Astrocyte of the spinal cord (primary cell): Measurements from ENCODE around the gene SERPINH1.

Experiments used
- DNase-seq: peaks from one replicate; pipeline ENCODE4 v3.0.0; 2011; ENCODE audit warnings: low read depth, low spot score
- H3K4me3 ChIP-seq: 2 replicates; pipeline ENCODE4 v1.5.1; 2011; ENCODE audit warnings: low read depth, mild to moderate bottlenecking, low read length, moderate library complexity
- in situ Hi-C: cut with HindIII; loops from 2 replicates; pipeline ENCODE4 v1.10.0; 2017; ENCODE audit warnings: low sequenced_read_pairs
- TF ChIP-seq, protein P1 (sequence below): IDR thresholded peaks from 2 replicates; pipeline ENCODE4 v1.5.1; 2012; ENCODE audit warnings: low read depth, mild to moderate bottlenecking, low read length, inconsistent platforms

SERPINH1 gene

GRCh38 chr11:75518771-75519653 is 43.0 kb upstream of the SERPINH1 start:
- TF ChIP-seq, protein P1, sequence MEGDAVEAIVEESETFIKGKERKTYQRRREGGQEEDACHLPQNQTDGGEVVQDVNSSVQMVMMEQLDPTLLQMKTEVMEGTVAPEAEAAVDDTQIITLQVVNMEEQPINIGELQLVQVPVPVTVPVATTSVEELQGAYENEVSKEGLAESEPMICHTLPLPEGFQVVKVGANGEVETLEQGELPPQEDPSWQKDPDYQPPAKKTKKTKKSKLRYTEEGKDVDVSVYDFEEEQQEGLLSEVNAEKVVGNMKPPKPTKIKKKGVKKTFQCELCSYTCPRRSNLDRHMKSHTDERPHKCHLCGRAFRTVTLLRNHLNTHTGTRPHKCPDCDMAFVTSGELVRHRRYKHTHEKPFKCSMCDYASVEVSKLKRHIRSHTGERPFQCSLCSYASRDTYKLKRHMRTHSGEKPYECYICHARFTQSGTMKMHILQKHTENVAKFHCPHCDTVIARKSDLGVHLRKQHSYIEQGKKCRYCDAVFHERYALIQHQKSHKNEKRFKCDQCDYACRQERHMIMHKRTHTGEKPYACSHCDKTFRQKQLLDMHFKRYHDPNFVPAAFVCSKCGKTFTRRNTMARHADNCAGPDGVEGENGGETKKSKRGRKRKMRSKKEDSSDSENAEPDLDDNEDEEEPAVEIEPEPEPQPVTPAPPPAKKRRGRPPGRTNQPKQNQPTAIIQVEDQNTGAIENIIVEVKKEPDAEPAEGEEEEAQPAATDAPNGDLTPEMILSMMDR, result no peak
- DNase-seq, result no peak
- in situ Hi-C loops, result no loop called here
- H3K4me3 ChIP-seq, result no peak overlapping the region

DNA sequence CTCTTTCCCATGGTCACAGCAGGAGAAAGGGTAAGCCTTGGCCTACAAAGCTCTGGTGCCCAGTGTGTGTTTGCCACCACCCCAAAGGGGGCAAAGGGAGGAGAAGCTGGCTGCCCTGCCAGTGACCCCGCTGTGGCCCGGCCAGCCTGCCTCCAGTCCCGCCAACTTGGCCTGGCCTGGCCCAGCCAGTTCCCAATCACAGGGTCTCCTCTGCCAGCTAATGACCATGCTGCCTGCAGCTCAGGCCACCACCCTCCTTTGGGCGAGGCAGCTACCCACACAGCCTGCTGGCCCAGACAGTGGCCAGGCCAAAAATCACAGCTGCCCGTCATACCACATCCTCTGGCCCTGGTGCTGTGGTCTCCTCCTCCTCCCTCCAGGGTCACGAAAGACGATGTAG is 41.4 kb upstream of the SERPINH1 start:
- in situ Hi-C loops, result no loop called here
- no peak overlapping the region for H3K4me3 ChIP-seq
- TF ChIP-seq, protein P1, result no peak
- no peak for DNase-seq

DNA sequence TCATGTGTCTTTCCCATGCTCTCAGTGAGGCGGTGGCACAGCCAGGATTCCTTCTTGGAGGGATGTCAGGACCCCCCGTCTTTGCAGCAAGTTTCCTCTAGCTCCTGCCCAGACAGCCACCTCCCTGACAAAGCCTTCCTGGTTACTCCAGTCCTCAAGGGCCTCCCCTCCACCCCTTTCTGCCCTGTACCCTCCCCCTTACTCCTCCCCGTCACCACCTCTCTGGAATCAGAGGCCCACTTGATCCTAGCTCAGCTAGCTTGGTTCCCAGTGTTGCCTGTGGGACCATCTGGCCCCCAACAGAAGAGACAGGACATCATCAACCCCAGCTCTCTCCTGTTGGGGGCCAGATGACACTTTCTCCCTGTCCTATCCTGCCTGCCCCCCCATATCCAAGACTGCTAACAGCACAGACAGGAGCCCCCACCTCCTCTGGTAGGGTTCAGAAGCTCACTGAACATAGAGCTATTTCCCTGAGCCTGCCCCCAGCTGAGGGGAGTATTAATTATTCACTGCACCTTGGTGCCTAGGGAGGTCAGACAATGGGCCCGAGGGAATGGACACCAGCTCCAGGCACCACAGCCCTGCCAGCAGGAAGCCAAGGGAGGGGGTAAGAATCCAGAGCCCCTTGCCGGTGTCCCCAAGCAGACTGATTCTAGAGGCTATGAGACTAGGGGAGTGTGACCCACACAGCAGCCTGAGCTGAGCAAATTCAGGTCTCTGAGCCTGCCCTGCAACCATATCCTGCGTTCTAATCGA is 39.6 kb upstream of the SERPINH1 start:
- in situ Hi-C loops, result no loop called here
- H3K4me3 ChIP-seq, result no peak overlapping the region
- DNase-seq, result no peak
- TF ChIP-seq, protein P1, result no peak

DNA sequence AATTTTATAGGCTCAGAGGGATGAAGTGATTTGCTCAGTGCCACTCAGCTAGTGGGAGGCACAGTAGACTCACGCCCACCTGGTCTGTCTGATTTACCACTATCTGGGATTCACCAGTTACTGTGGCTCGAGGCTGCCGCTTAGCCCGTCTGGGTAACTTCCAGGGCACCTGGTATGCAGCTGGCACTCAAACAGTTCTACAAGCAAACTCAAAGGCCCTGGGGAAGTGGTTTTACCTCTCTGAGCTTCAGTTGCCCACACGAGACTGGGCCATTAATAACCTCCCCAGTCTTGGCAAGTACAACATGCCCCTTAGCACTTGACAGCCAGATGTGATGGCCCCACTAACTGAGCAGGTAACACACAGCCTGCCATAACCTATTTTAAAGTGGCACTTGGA is 38.9 kb upstream of the SERPINH1 start:
- no peak for DNase-seq
- H3K4me3 ChIP-seq, result no peak overlapping the region
- TF ChIP-seq, protein P1, result no peak
- in situ Hi-C loops, result no loop called here

GRCh38 chr11:75523811-75524664 is 38.0 kb upstream of the SERPINH1 start:
- H3K4me3 ChIP-seq, result no peak overlapping the region
- DNase-seq, result no peak
- TF ChIP-seq, protein P1, result no peak
- in situ Hi-C loops, result no loop called here
